Transverse colon (tissue), 3 donors: Measurements from ENCODE around the gene EP400.

Experiments
- CTCF ChIP-seq, 5 experiments: fragments of 200-600 bp in 3 of 5; fragments of 450-650 bp in 2 of 5; sonication (generic) in 3 of 5; IDR thresholded peaks; 1 replicate in 2 of 5; 2 replicates in 3 of 5; pipeline ENCODE4 v1.5.1; 2016 to 2017; ENCODE audit warnings: antibody characterized with exemption in 5 of 5, inconsistent platforms in 3 of 5, mild to moderate bottlenecking in 2 of 5, moderate library complexity in 1 of 5
- POLR2A ChIP-seq: fragments of 450-650 bp; IDR thresholded peaks from one replicate; pipeline ENCODE4 v1.6.1; 2016; ENCODE audit warnings: antibody characterized with exemption, mild to moderate bottlenecking, moderate library complexity

DNA sequence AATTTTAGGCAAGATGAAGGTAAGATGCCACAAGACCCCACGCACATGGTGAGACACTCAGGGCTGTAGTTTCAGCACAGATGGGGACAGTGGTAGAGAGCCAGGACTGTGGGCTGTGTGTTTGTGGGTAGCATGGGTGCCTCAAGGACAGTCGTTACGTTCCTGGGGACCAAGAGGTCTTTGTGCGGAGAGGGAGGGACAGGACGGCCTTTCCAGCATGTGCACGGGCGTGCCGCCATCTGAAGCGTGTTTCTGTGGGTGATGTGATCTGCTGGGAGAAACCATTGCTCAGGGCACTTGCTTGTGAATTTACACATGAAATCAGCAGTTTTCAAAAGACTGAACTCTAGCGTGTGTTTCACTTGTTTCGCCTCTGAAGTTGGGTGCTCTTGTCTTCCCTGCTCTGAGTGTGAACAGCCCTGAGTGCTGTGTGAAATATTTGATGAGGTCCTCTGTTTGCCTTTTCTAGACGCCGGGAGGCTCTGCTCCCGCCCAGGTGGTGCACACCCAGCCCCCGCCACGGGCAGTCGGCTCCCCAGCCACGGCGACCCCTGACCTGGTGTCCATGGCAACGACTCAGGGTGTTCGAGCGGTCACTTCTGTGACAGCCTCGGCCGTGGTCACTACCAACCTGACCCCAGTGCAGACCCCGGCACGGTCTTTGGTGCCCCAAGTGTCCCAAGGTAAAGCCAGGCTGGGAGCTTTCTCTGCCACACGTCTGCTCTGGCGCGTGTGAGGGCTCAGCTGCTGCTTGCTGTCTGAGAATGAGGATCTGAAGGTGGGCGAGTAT lies 112.1 kb downstream of the EP400 start:
- TF ChIP-seq CTCF (IDR thresholded peaks at IDR 0.05) (no peak), POLR2A (no peak)
